Left renal pelvis (tissue), 4 donors: ENCODE data around the gene CCSER1. TPM values are rescaled to one million over a fixed set of nuclear protein-coding genes. Genes with fewer than 3 reads are reported as not detected.

Source experiments
- DNase-seq, 4 donors: peaks; one replicate each; pipeline ENCODE4 v3.0.0-alpha.2; 2013; ENCODE audit warnings: low read depth in 4 of 4, low spot score in 3 of 4
- polyA plus RNA-seq, 4 donors: library from polyadenylated mRNA; unstranded; fragments of 120-200 nt; gene quantifications; one replicate each; pipeline ENCODE4 v1.2.1, GENCODE V29; 2013; ENCODE audit not compliant: insufficient read length in 4 of 4

Gene CCSER1
- polyA plus RNA-seq, 4 donors: 0.60 to 23.4 (median 18.5) TPM

- DNase-seq: no peak
These were observed 62.0 kb downstream of the CCSER1 start for GRCh38 chr4:90189178-90189577.

GRCh38 chr4:90189946-90190345, 62.8 kb downstream of the CCSER1 start:
- DNase-seq: no peak

DNA sequence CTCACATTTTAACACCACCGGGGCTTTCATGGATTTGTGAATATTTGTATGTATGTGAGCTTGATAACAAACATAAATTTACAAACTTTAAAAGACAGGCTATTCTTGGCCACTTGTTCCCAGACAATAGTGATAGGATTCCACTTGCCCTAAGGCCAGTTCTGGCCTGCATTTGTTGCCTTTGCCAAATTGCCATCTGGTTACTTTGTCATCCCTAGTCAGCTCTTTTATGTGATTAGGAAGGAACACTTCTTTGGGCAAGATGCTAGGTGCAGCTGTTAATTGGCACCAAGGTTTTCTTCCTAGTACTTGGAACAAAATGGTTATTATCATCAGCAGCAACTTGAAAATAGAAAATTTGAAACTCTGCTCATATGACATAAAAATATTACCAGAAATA, 63.3 kb downstream of the CCSER1 start:
- DNase-seq: no peak

DNA sequence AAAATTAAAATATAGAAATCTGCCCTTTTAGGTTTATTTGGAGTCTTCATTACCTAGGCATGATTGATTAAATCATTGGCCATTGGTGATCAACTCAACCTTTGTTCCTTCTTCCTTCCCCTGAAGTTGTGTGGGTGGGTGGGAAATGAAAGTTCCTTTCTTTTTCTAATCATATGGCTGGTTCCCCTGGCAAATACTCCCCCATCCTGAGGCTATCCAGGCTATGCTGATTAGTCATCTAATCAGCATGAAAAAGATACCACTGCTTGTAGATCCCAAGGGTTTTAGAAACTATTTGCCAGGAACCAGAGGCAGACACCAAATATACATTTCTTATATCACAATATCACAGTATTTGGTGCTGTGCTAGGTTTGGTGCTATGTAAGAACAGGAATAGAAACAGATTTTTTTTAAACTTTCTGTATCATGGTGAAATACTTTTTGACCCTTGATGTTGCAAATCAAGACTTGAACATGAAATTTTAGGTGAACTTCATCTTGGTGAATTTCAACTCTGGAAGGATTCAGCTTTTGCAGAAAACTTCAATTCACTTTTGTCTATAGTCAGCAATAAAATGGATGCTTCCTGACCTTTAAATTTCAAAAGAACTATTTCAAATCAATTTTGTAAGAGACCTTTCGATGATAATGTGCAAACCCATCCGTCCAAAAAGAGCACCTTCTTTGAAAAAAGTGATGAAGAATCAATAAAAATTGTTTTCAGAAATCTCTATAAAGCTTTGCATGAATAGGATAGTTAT, 71.1 kb downstream of the CCSER1 start:
- DNase-seq: no peak

DNA sequence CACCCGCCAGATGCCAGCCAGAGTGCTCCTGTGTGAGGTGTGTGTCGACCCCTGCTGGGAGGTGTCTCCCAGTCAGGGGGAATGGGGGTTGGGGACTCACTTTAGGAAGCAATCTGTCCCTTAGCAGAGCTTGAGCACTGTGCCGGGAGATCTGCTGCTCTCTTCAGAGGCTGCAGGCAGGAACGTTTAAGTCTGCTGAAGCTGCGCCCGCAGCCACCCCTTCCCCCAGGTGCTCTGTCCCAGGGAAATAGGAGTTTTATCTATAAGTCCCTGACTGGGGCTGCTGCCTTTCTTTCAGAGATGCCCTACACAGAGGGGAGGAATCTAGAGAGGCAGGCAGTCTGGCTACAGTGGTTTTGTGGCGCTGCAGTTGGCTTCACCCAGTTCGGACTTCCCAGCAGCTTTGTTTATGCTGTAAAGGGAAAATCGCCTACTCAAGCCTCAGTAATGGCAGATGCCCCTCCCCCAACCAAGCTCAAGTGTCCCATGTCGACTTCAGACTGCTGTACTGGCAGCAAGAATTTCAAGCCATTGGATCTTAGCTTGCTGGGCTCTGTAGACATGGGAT, 80.8 kb downstream of the CCSER1 start:
- no peak for DNase-seq

DNA sequence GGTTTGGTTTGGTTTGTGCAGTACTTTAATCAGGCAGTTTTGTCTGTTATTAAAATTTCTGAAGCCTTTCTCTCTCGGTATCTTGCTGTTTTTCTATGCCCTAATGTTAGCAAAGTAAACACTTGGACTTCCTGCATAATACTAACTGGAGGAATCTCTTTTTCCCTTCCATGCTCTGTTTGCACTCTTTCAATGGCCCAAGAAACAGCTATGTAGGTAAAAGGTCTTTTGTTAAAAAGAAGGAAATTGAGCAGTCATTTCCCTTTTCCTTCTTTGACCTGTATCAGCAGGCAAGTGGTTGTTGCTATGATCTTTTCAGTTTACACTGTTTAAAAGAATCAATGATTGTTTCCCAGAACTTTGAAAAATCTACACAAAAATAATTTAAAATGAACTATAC, 82.7 kb downstream of the CCSER1 start:
- DNase-seq: no peak

- DNase-seq: no peak
These were observed 84.0 kb downstream of the CCSER1 start for GRCh38 chr4:90211174-90211573.

- DNase-seq: no peak
These were observed 88.1 kb downstream of the CCSER1 start for GRCh38 chr4:90215286-90215685.

DNA sequence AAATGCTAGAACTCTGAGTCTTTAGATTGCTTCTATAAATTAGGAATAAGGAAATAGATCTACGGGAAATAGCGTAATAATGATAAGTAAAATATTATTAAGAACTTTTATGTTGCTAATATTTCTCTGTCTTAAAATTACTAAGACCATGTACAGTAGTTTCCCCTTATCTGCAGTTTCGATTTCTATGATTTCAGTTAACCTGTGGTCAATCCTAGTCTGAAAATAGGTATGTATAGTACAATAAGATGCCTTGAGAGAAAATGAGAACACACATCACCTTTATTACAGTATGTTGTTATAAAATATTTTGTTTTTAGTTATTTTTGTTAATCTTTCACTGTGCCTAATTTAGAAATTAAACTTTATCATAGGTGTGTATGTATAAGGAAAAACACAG, 92.6 kb downstream of the CCSER1 start:
- no peak for DNase-seq

DNA sequence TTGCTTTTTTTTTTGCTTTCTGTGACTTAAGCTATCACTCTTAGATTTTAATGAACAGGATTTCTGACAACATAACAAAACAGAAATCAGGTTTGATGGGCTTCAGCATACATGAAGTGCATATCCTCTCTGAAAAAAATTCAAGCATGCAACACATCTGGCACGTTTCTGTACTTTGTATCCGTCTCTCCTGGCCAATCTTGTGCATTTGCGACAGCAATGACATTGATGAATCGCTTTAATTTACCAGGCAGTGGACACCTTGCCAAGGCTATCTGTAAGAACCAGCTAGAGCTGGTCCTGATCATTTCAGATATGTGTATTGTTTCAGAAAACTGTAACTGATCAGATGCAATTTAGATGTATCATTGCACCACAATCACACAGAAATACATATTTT, 93.3 kb downstream of the CCSER1 start:
- DNase-seq: no peak

GRCh38 chr4:90226734-90227133, 99.5 kb downstream of the CCSER1 start:
- DNase-seq: no peak

- no peak for DNase-seq
These were observed 100.0 kb downstream of the CCSER1 start for GRCh38 chr4:90227177-90227576.

DNA sequence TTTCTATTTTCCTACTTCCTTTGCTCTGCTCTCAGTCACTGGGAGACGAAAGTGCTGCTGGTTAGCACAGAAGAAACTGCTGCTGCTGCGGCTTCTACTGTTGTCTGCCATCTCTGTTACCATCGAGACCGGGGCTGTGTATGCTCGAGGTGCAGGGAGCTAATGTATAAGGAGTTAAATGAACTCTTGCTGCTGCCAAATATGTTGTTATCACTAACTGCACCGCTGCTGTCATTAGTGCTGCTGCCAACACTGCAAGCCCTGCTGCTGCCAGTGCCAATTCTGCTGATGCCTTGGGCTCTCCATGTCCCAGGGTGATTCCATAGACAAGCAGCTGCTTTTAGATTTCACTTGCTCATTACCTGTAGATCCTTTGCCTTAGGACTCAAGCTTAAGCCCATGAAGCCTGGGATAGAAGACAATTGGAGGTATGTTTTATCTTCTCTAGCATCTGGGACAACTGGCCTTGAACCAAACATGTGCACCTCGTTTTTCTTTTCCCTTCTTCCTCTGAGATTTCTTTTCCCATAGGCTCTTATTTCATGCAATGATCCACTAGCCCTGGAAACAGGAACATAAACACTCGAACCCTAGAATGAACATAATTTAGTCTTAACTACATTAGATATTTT, 107.8 kb downstream of the CCSER1 start:
- no peak for DNase-seq

- DNase-seq: peak in 2 of 4 donors; percentile 6 to 12
These were observed 110.7 kb downstream of the CCSER1 start for GRCh38 chr4:90237751-90238530.

- DNase-seq: no peak
These were observed 113.1 kb downstream of the CCSER1 start for GRCh38 chr4:90240333-90240732.

DNA sequence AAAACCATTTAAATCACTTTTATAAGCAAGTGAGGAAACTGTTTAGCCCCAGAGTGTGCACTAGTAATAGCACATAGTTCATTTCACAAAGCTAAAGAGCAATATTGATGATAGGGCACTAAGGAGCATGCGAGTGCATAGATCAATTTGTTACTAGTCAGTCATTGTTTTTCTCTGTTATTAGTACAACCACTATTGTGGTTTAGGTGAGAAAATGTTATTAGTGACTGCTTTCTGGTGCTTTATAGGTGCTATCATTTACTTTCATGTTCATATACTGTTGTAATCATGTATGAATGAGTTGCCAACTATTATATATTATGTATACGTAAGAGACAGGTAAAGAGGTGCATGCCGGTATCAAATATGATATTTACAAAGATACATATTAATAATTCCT, 113.8 kb downstream of the CCSER1 start:
- no peak for DNase-seq

- no peak for DNase-seq
These were observed 118.6 kb downstream of the CCSER1 start for GRCh38 chr4:90245837-90246236.

DNA sequence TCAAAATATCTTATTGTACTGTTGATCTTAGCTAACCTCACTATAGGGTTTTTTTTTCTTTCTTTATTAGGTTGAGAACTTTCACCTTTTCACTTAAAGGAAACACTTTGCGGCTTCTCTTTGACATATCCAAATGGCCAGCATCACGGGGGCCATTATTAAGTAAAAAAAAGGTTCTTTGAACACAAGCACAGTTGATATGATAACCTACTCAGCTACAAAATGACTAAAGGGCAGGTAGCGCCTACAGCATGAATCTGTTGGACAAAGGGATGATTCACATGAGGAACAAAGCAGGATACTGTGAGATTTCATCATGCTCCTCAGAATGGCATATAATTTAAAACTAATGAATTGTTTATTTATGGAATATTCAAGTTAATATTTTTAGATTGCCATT, 119.6 kb downstream of the CCSER1 start:
- no peak for DNase-seq

GRCh38 chr4:90254357-90254756, 127.2 kb downstream of the CCSER1 start:
- DNase-seq: no peak

DNA sequence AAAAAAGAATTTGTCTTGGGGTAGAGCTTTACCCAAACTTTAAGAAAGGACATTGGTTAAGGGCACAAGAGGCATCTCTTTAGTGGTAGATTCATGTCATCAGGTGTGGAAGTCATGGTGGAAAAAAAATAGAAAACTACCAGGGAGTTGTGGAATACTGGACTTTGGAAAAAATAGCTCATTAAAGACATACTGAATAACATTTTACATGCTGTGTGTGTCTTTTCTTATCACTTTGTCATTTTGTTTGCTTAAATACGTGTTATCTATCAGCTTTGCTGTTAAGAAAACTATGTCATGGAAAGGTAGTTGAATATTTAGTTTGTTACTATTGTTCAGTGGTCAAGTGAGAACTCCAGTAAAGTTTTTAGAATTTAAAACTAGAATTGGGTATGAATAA, 147.0 kb downstream of the CCSER1 start:
- no peak for DNase-seq

- no peak for DNase-seq
These were observed 153.8 kb downstream of the CCSER1 start for GRCh38 chr4:90280954-90281353.
